Central memory CD4-positive, alpha-beta T cell (primary cell): ENCODE measurements around the gene BLNK.
"Not testable (repeated sequence)": the region's sequence is repeated elsewhere in the genome, so short reads cannot be mapped to it uniquely, and the experiment has no call there.

ENCODE experiments used
- DNase-seq: peaks from one replicate; pipeline ENCODE4 v3.0.0; 2022
- total RNA-seq, 3 experiments: gene quantifications; one replicate each; lab custom pipeline; 2026; lab: John Stamatoyannopoulos, UW

The BLNK gene
- 0 reads per million in 3 experiments for total RNA-seq

- no peak for DNase-seq
Measured at GRCh38 chr10:96271016-96271815, at the start of gene BLNK. BLNK (minus strand) TSS chr10:96271569; CDS start chr10:96271398, 171 bp downstream.

- no peak for DNase-seq
Measured at GRCh38 chr10:96319754-96320474, 48.5 kb upstream of the BLNK start.

GRCh38 chr10:96317067-96317833, 45.9 kb upstream of the BLNK start:
- DNase-seq, result no peak

- no peak for DNase-seq
Measured at GRCh38 chr10:96313344-96313743, 42.0 kb upstream of the BLNK start.

GRCh38 chr10:96311180-96311715, 39.9 kb upstream of the BLNK start:
- DNase-seq, result no peak

GRCh38 chr10:96310321-96310669, 38.9 kb upstream of the BLNK start:
- no peak for DNase-seq

- no peak for DNase-seq
Measured at GRCh38 chr10:96309628-96310320, 38.4 kb upstream of the BLNK start.

GRCh38 chr10:96308854-96309253, 37.5 kb upstream of the BLNK start:
- not testable (repeated sequence) for DNase-seq

- no peak for DNase-seq
Measured at GRCh38 chr10:96306516-96306915, 35.1 kb upstream of the BLNK start.

- DNase-seq, result no peak
Measured at GRCh38 chr10:96305019-96305418, 33.6 kb upstream of the BLNK start.

GRCh38 chr10:96304230-96304629, 32.9 kb upstream of the BLNK start, which contains the start of gene DNTT:
DNTT (plus strand) TSS chr10:96304434; CDS start chr10:96304498, 64 bp downstream.
- DNase-seq, result no peak

GRCh38 chr10:96301616-96302015, 30.2 kb upstream of the BLNK start:
- no peak for DNase-seq

GRCh38 chr10:96299383-96299782, 28.0 kb upstream of the BLNK start:
- peak; percentile 5 for DNase-seq

- DNase-seq, result no peak
Measured at GRCh38 chr10:96298362-96298761, 27.0 kb upstream of the BLNK start.

- no peak for DNase-seq
Measured at GRCh38 chr10:96297486-96297885, 26.1 kb upstream of the BLNK start.

- no peak for DNase-seq
Measured at GRCh38 chr10:96295475-96295874, 24.1 kb upstream of the BLNK start.

- no peak for DNase-seq
Measured at GRCh38 chr10:96292971-96293920, 21.9 kb upstream of the BLNK start.

GRCh38 chr10:96290368-96291133, 19.2 kb upstream of the BLNK start:
- DNase-seq, result no peak

GRCh38 chr10:96289218-96289910, 18.0 kb upstream of the BLNK start:
- DNase-seq, result no peak

GRCh38 chr10:96288151-96288621, 16.8 kb upstream of the BLNK start:
- no peak for DNase-seq
